Uterus (tissue), 4 donors: Measurements from ENCODE around the gene ADAMTS2. TPM values are rescaled to one million over a fixed set of nuclear protein-coding genes. Genes with fewer than 3 reads are reported as not detected.

Source experiments
- DNase-seq, 2 donors: peaks; one replicate each; pipeline ENCODE4 v3.0.0-alpha.2; 2019 to 2020
- H3K27ac ChIP-seq, 2 donors: fragments of 200-600 bp; sonication (generic); 1 replicate in 1 of 2; 2 replicates in 1 of 2; pipeline ENCODE4 v1.5.1; 2016 to 2018
- H3K27me3 ChIP-seq, 2 donors: fragments of 200-600 bp; sonication (generic); one replicate each; pipeline ENCODE4 v1.5.1; 2018 to 2019; ENCODE audit warnings: control low read depth in 1 of 2
- H3K36me3 ChIP-seq, 2 donors: fragments of 200-600 bp; sonication (generic); one replicate each; pipeline ENCODE4 v1.5.1; 2019; ENCODE audit warnings: control low read depth in 1 of 2
- H3K4me1 ChIP-seq, 2 donors: fragments of 200-600 bp; sonication (generic); one replicate each; pipeline ENCODE4 v1.5.1; 2018 to 2019; ENCODE audit warnings: control low read depth in 1 of 2
- H3K4me3 ChIP-seq, 2 donors: fragments of 200-600 bp; sonication (generic); 1 replicate in 1 of 2; 2 replicates in 1 of 2; pipeline ENCODE4 v1.5.1; 2018 to 2019; ENCODE audit warnings: mild to moderate bottlenecking in 1 of 2
- H3K9me3 ChIP-seq, 2 donors: fragments of 200-600 bp; sonication (generic); one replicate each; pipeline ENCODE4 v1.5.1; 2019; ENCODE audit warnings: control low read depth in 1 of 2
- CTCF ChIP-seq, 4 experiments: fragments of 200-600 bp in 2 of 4; fragments of 450-650 bp in 2 of 4; sonication (generic) in 2 of 4; IDR thresholded peaks; one replicate each; pipeline ENCODE4 v1.5.1; 2016 to 2019; ENCODE audit warnings: antibody characterized with exemption in 4 of 4, mild to moderate bottlenecking in 2 of 4, moderate library complexity in 1 of 4
- POLR2A ChIP-seq, 2 donors: fragments of 450-650 bp; IDR thresholded peaks; one replicate each; pipeline ENCODE4 v1.6.1; 2016; ENCODE audit warnings: antibody characterized with exemption in 2 of 2, mild to moderate bottlenecking in 1 of 2, moderate library complexity in 1 of 2
- intact Hi-C: fragments of 100-400 bp; cut with DNase I; formaldehyde crosslinking; loops from one replicate; pipeline ENCODE4 v1.15.1; 2023; ENCODE audit warnings: low total_unique reads
- total RNA-seq, 4 donors: library from RNA; depleted of rRNA in 3 of 4; stranded (reverse); fragments of >200 nt in 3 of 4; gene quantifications; one replicate each; pipeline versions ENCODE4 v1.1.0 to v1.2.4, GENCODE V29; 2014 to 2023
- donor health status: DM: yes; HTN: yes; CAD: no.

The ADAMTS2 gene
- total RNA-seq, 4 donors from 2014 or later: 4.1 to 97.1 (median 40.3) TPM

- TF ChIP-seq CTCF (IDR thresholded peaks at IDR 0.05) (no peak), POLR2A (IDR thresholded peaks at IDR 0.05) (no peak)
- H3K27ac ChIP-seq: no peak overlapping the region
- H3K36me3 ChIP-seq: no peaks in the 10 kb centered on the region
- H3K27me3 ChIP-seq: no peaks in the 10 kb centered on the region
- H3K4me3 ChIP-seq: no peak overlapping the region
- no peak for DNase-seq
- H3K9me3 ChIP-seq: no peaks in the 10 kb centered on the region
- no peaks in the 10 kb centered on the region for H3K4me1 ChIP-seq
- intact Hi-C loops: no loop called here
Measured at GRCh38 chr5:179382486-179382885, 37.2 kb upstream of the ADAMTS2 start.

GRCh38 chr5:179381691-179382090 is 36.4 kb upstream of the ADAMTS2 start:
- DNase-seq: no peak
- no peak for TF ChIP-seq POLR2A (IDR thresholded peaks at IDR 0.05)
- no peak for TF ChIP-seq CTCF (IDR thresholded peaks at IDR 0.05)
- H3K36me3 ChIP-seq: no peaks in the 10 kb centered on the region
- H3K4me1 ChIP-seq: no peaks in the 10 kb centered on the region
- intact Hi-C loops: no loop called here
- H3K27ac ChIP-seq: no peak overlapping the region
- no peak overlapping the region for H3K4me3 ChIP-seq
- H3K27me3 ChIP-seq: no peaks in the 10 kb centered on the region
- no peaks in the 10 kb centered on the region for H3K9me3 ChIP-seq

GRCh38 chr5:179380211-179381035 is 35.2 kb upstream of the ADAMTS2 start:
- no peak for DNase-seq
- H3K27ac ChIP-seq: no peak overlapping the region

GRCh38 chr5:179379321-179379890 is 34.1 kb upstream of the ADAMTS2 start:
- no peak for DNase-seq
- no peaks in the 10 kb centered on the region for H3K9me3 ChIP-seq
- intact Hi-C loops: no loop called here
- H3K4me1 ChIP-seq: no peaks in the 10 kb centered on the region
- H3K27ac ChIP-seq: no peak overlapping the region
- H3K27me3 ChIP-seq: no peaks in the 10 kb centered on the region
- no peak overlapping the region for H3K4me3 ChIP-seq
- no peaks in the 10 kb centered on the region for H3K36me3 ChIP-seq
- no peak for TF ChIP-seq CTCF (IDR thresholded peaks at IDR 0.05)
- TF ChIP-seq POLR2A (IDR thresholded peaks at IDR 0.05): no peak

More at GRCh38 chr5:179380211-179381035, 35.2 kb upstream of the ADAMTS2 start:
- TF ChIP-seq POLR2A (IDR thresholded peaks at IDR 0.05) (no peak), CTCF (IDR thresholded peaks at IDR 0.05) (no peak)
- Histone ChIP-seq H3K4me3 (no peak overlapping the region), H3K9me3 (no peaks in the 10 kb centered on the region), H3K27me3 (no peaks in the 10 kb centered on the region), H3K36me3 (no peaks in the 10 kb centered on the region), H3K4me1 (no peaks in the 10 kb centered on the region)
- intact Hi-C loops: no loop called here
